NT2/D1 (cell line): ENCODE measurements around the gene FAM187B.

Experiments used
- SUZ12 ChIP-seq: IDR thresholded peaks from 2 replicates; pipeline ENCODE4 v1.6.1; 2011; ENCODE audit not compliant: insufficient read length, insufficient read depth; ENCODE audit errors: extremely low read depth
- YY1 ChIP-seq: IDR thresholded peaks from 2 replicates; pipeline ENCODE4 v1.6.1; 2011; ENCODE audit not compliant: insufficient read length, insufficient read depth
- ZNF274 ChIP-seq: IDR thresholded peaks from 2 replicates; pipeline ENCODE4 v1.6.1; 2011; ENCODE audit warnings: mild to moderate bottlenecking, low read depth, low read length

DNA sequence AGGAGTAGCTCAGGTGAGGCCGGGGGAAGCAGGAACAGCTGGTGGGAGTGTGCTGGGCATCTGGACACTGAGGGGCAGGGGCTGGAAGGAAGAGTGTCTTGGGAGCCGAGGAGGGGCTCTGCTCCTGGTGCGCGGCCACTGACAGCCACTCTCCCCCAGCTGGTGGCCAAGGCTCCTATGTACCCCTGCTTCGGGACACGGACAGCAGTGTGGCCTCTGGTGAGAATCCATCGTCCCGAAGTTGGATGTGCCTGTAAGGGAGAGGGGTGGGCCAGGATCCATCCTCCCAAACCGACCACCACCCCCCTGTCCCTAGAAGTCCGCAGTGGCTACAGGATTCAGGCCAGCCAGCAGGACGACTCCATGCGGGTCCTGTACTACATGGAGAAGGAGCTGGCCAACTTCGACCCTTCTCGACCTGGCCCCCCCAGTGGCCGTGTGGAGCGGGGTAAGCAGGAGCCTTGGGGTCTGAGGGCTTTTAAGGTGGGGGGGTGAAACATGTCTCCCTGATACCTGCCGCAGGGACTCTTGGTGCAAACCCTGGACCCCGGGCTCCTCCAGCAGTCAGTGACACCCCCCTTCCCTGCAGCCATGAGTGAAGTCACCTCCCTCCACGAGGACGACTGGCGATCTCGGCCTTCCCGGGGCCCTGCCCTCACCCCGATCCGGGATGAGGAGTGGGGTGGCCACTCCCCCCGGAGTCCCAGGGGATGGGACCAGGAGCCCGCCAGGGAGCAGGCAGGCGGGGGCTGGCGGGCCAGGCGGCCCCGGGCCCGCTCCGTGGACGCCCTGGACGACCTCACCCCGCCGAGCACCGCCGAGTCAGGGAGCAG lies 38.2 kb upstream of the FAM187B start:
- TF ChIP-seq YY1 (no peak), ZNF274 (no peak), SUZ12 (no peak)
